Islet of Langerhans (tissue), 1 donor: ENCODE data around the gene CROCC.

Experiments used
- FAIRE-seq: peaks from one replicate; lab custom pipeline; 2011; peaks lifted over from hg19 to GRCh38; lab: Jason Lieb, UNC

The CROCC gene

GRCh38 chr1:17013491-17014320 is 92.0 kb downstream of the CROCC start:
- FAIRE-seq = no peak

- no peak for FAIRE-seq
Measured at GRCh38 chr1:17014671-17015567, 93.2 kb downstream of the CROCC start.

- FAIRE-seq = peak; percentile 9
Measured at GRCh38 chr1:17016317-17016661, 94.6 kb downstream of the CROCC start.

GRCh38 chr1:17017435-17017834 is 95.7 kb downstream of the CROCC start:
- FAIRE-seq = no peak

DNA sequence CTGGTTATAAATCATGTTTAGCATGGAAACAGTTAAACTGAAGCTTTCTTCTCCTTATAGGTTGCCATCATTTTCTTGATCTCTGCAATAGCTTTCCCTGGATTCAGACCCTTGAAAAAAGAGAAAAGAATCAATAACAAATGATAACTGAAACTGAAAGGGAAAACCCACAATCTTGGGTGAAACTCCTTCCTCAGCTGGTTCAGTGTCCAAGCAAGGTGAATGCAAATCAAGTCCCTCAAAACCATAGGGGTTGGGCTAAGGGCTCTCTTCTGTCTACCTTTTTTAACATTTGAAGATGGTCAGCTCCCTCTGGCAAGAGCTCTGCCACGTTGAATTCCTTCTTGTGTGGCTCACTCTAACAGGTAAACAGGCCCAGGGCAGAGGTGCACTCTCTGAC is 97.1 kb downstream of the CROCC start:
- no peak for FAIRE-seq

DNA sequence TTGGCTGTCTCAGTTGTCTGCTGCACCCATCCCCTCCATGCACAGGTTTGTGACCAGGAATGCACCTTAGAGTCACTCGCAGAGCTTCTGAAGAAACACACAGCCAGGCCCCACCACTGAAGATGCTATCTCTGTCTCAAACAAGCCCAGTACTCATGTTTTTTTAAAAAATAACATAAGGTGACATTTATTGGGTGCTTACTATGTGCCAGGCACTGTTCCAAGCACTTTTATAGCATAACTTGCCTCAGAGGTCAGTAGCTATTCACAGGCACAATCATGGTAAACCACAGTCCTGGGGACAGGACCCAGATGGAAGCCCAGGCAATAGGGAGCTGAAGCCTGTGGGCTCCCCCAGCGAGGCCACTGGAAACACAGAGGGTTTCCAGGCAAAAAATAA is 98.8 kb downstream of the CROCC start:
- no peak for FAIRE-seq

DNA sequence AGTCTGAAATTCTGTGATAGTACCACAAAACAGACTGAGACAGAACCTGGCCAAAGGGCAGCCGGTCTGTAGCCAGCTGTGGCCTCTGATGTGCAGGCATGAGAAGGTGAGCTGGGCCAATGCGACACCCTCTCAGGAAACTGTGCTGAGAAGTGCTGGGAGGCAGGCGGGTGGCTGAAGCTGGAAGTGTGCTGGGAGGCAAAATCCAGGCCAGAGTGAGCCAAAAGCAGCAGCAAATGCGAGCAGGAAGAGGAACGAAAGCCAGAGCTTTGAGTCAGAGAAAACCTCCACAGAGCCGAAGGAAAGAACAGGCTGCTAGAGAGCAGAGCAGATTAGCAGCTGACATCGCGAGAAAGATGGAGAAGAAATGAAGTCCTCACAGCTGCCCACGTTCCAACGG is 100.2 kb downstream of the CROCC start:
- FAIRE-seq = no peak
